Activated naive CD4-positive, alpha-beta T cell treated with anti-CD3 and anti-CD28 coated beads, Interleukin-2, amount 50 U/mL, for 16 hours (primary cell): Measurements from ENCODE around the gene CACNB4.
A peak's percentile ranks its signal among the peaks of the same experiment; 100 is the strongest.
"Not testable (repeated sequence)": the region's sequence is repeated elsewhere in the genome, so short reads cannot be mapped to it uniquely, and the experiment has no call there.

Experiments
- DNase-seq: peaks from one replicate; pipeline ENCODE4 v3.0.0-alpha.2; 2020

CACNB4 gene

GRCh38 chr2:152016181-152017120 lies 82.4 kb downstream of the CACNB4 start:
- no peak for DNase-seq

- no peak for DNase-seq
Measured at GRCh38 chr2:152015552-152015951, 83.3 kb downstream of the CACNB4 start.

GRCh38 chr2:152012697-152013096 lies 86.1 kb downstream of the CACNB4 start:
- DNase-seq, result no peak

- no peak for DNase-seq
Measured at GRCh38 chr2:152011724-152012123, 87.1 kb downstream of the CACNB4 start.

- DNase-seq, result no peak
Measured at GRCh38 chr2:152005607-152006006, 93.2 kb downstream of the CACNB4 start.

- not testable (repeated sequence) for DNase-seq
Measured at GRCh38 chr2:152003283-152003682, 95.6 kb downstream of the CACNB4 start.

GRCh38 chr2:151999053-151999452 lies 99.8 kb downstream of the CACNB4 start:
- peak; percentile 38 for DNase-seq

GRCh38 chr2:151996243-151997003 lies 102.4 kb downstream of the CACNB4 start:
- no peak for DNase-seq

GRCh38 chr2:151995161-151995557 lies 103.7 kb downstream of the CACNB4 start:
- DNase-seq, result no peak

- not testable (repeated sequence) for DNase-seq
Measured at GRCh38 chr2:151994178-151994577, 104.7 kb downstream of the CACNB4 start.

GRCh38 chr2:151991010-151991409 lies 107.8 kb downstream of the CACNB4 start:
- DNase-seq, result no peak

GRCh38 chr2:151989378-151989777 lies 109.5 kb downstream of the CACNB4 start:
- no peak for DNase-seq

GRCh38 chr2:151987484-151987883 lies 111.4 kb downstream of the CACNB4 start:
- DNase-seq, result no peak

GRCh38 chr2:151984424-151985083 lies 114.3 kb downstream of the CACNB4 start:
- DNase-seq, result no peak

- DNase-seq, result no peak
Measured at GRCh38 chr2:151983221-151983620, 115.6 kb downstream of the CACNB4 start.

- no peak for DNase-seq
Measured at GRCh38 chr2:151981886-151982285, 117.0 kb downstream of the CACNB4 start.

- no peak for DNase-seq
Measured at GRCh38 chr2:151979694-151980093, 119.2 kb downstream of the CACNB4 start.

- no peak for DNase-seq
Measured at GRCh38 chr2:151978709-151979108, 120.1 kb downstream of the CACNB4 start.

GRCh38 chr2:151977631-151978030 lies 121.2 kb downstream of the CACNB4 start:
- DNase-seq, result no peak

- DNase-seq, result no peak
Measured at GRCh38 chr2:151976945-151977353, 121.9 kb downstream of the CACNB4 start.

GRCh38 chr2:151975460-151976414 lies 123.1 kb downstream of the CACNB4 start:
- DNase-seq, result no peak

GRCh38 chr2:151974988-151975387 lies 123.9 kb downstream of the CACNB4 start:
- no peak for DNase-seq
